Fibroblast of the aortic adventitia (primary cell): Measurements from ENCODE around the gene STK24. TPM values are rescaled to one million over a fixed set of nuclear protein-coding genes. Genes with fewer than 3 reads are reported as not detected.

Experiments used
- DNase-seq: peaks from one replicate; pipeline ENCODE4 v3.0.0-alpha.2; 2010; ENCODE audit warnings: low read depth
- H3K4me3 ChIP-seq: 2 replicates; pipeline ENCODE4 v1.5.1; 2011; ENCODE audit warnings: low read depth, mild to moderate bottlenecking, control low read depth, low read length, moderate library complexity
- CTCF ChIP-seq: IDR thresholded peaks from 2 replicates; pipeline ENCODE4 v1.5.1; 2011; ENCODE audit warnings: mild to moderate bottlenecking, low read length, control low read depth, inconsistent platforms; ENCODE audit not compliant: insufficient read depth
- total RNA-seq: library from RNA; depleted of rRNA; stranded (reverse); fragments of >200 nt; gene quantifications from 2 replicates; pipeline ENCODE4 v1.2.3, GENCODE V29; 2012; ENCODE audit warnings: low replicate concordance

The STK24 gene
- total RNA-seq, 1 donor, result 64.0 TPM

GRCh38 chr13:98508280-98508679 is 68.6 kb downstream of the STK24 start:
- peak; percentile 52 for DNase-seq
- H3K4me3 ChIP-seq, result no peak overlapping the region
- TF ChIP-seq CTCF, result no peak

- TF ChIP-seq CTCF, result no peak
- DNase-seq, result peak; percentile 87
These were observed 69.6 kb downstream of the STK24 start for GRCh38 chr13:98507282-98507797.

GRCh38 chr13:98506728-98507230 is 70.1 kb downstream of the STK24 start:
- DNase-seq, result no peak
- H3K4me3 ChIP-seq, result no peak overlapping the region
- TF ChIP-seq CTCF, result no peak

More at GRCh38 chr13:98507282-98507797, 69.6 kb downstream of the STK24 start:
- H3K4me3 ChIP-seq, result no peak overlapping the region

- no peak for DNase-seq
- no peak overlapping the region for H3K4me3 ChIP-seq
- TF ChIP-seq CTCF, result no peak
These were observed 70.6 kb downstream of the STK24 start for GRCh38 chr13:98506322-98506721.

- no peak for DNase-seq
- no peak overlapping the region for H3K4me3 ChIP-seq
- no peak for TF ChIP-seq CTCF
These were observed 71.7 kb downstream of the STK24 start for GRCh38 chr13:98505217-98505616.

GRCh38 chr13:98504371-98504963 is 72.4 kb downstream of the STK24 start:
- no peak for TF ChIP-seq CTCF
- H3K4me3 ChIP-seq, result no peak overlapping the region
- no peak for DNase-seq

GRCh38 chr13:98504029-98504351 is 72.9 kb downstream of the STK24 start:
- no peak for DNase-seq
- no peak for TF ChIP-seq CTCF
- H3K4me3 ChIP-seq, result peak overlapping the region; percentile 34
